GM18951 (cell line): Measurements from ENCODE around the gene ARAP3.
"Not testable (repeated sequence)": the region's sequence is repeated elsewhere in the genome, so short reads cannot be mapped to it uniquely, and the experiment has no call there.

Experiments
- POLR2A ChIP-seq: IDR thresholded peaks from 4 replicates; pipeline ENCODE4 v1.6.1; 2011; ENCODE audit warnings: mild to moderate bottlenecking; ENCODE audit not compliant: insufficient read length, insufficient read depth; ENCODE audit errors: extremely low read depth
- in situ Hi-C: fragments of 300-500 bp; cut with MboI; formaldehyde crosslinking; loops from one replicate; pipeline ENCODE4 v1.12.0; 2022; ENCODE audit warnings: low sequenced_read_pairs, mixed read lengths, inconsistent platforms; ENCODE audit not compliant: unreplicated experiment

Gene ARAP3, protein sequence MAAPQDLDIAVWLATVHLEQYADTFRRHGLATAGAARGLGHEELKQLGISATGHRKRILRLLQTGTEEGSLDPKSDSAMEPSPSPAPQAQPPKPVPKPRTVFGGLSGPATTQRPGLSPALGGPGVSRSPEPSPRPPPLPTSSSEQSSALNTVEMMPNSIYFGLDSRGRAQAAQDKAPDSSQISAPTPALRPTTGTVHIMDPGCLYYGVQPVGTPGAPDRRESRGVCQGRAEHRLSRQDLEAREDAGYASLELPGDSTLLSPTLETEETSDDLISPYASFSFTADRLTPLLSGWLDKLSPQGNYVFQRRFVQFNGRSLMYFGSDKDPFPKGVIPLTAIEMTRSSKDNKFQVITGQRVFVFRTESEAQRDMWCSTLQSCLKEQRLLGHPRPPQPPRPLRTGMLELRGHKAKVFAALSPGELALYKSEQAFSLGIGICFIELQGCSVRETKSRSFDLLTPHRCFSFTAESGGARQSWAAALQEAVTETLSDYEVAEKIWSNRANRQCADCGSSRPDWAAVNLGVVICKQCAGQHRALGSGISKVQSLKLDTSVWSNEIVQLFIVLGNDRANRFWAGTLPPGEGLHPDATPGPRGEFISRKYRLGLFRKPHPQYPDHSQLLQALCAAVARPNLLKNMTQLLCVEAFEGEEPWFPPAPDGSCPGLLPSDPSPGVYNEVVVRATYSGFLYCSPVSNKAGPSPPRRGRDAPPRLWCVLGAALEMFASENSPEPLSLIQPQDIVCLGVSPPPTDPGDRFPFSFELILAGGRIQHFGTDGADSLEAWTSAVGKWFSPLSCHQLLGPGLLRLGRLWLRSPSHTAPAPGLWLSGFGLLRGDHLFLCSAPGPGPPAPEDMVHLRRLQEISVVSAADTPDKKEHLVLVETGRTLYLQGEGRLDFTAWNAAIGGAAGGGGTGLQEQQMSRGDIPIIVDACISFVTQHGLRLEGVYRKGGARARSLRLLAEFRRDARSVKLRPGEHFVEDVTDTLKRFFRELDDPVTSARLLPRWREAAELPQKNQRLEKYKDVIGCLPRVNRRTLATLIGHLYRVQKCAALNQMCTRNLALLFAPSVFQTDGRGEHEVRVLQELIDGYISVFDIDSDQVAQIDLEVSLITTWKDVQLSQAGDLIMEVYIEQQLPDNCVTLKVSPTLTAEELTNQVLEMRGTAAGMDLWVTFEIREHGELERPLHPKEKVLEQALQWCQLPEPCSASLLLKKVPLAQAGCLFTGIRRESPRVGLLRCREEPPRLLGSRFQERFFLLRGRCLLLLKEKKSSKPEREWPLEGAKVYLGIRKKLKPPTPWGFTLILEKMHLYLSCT (N-terminal part only)

DNA sequence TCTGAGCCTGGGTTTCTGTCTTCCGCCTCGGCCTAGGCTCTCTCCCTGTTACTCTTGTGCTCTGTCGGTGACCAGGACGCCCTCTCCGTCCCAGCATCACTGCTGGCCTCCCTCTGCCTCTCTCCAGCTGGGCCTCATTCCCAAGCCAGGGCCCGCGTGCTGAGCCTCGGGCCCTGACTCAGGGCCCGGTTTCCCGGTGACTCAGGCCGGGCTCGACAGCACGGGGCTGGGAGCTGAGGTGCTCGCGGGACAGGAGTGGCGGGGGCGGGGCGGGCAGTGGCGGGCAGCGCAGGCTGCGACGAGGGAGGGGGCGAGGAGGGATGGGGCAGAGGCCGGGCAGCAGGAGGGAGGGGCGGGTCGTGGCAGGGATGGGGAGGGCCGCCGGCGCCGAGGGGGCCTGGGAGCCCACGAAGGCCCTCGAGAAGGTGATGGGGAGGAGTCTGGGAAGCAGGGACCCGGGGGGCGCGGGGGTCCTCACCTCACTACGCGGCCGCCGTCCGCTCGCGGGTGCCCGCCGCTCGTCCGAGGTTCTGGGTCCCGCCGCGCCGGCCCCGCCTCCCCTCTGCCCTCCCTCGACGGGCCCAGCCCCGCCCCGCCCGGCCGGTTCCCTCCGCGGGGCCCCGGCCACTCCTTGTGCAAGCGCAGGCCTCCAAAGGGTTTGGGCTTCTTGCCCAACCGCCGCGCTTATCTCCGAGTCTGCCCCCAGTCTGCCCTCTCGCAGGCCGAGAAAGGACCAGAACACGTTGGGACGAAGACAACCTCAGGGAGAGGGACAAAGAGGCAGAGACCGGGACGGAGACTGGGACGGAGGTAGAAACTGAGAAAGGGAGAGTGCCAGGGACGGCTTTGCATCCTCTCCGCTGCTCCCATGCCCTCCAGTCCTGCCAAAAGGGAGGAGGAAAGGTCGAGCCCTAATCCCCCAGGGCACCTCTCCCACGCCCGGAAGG, at the start of gene ARAP3:
TSS of gene ARAP3 (minus strand) at position 536 of the 947 bp plus-strand sequence. CDS start 1,744 bp downstream, outside the sequence.
- in situ Hi-C loops = loop anchor here (25.0 kb wide), 1 partner anchor 455 kb away; no protein-coding TSS in a partner anchor

DNA sequence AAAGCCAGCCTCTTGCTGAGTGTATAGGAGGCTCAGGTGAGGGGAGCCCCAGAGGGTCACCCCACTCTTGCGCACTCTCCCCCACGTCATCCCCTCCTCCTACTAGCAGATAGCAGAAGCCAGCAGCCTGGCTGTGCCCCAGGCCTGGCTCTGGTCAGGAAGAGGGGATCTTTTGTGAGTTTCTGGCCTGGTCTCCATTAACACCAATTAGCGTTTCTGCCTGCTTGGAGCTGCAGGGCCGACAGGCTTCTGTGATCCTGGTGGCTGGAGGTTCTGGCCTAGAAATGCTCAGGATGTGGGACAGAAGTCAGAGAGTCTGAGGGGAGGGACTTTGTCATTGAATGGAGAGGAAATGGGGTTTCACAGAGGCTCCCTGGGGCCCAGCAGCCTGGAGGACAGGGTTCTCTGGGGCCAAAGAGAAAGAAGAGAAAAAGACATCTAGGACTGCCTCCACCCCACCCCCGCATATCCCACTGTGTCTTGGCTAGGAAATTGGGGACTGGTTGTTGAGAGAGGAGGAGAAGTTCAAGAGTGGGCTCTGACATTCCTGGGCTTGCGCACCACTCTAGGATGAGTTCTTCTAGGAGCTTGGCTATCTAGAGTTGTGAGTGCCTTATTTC, 47.5 kb upstream of the ARAP3 start:
- in situ Hi-C loops = no loop called here
- no peak for TF ChIP-seq POLR2A

More for the DNA sequence above, at the start of gene ARAP3:
- TF ChIP-seq POLR2A = no peak

DNA sequence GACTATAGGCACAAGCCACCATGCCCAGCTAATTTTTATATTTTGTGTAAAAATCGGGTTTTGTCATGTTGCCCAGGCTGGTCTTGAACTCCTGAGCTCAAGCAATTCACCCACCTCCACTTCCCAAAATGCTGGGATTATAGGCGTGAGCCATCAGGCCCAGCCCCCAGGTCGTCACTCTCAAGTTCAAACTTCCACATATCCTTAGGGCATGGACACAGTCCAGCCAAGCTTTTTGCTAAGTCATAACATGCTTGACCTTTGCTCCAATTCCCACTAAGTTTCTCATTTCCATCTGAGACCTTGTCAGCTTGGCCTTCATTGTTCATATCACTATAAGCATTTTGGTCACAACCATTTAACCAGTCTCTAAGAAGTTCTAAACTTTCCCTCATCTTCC, 43.9 kb upstream of the ARAP3 start:
- in situ Hi-C loops = no loop called here
- TF ChIP-seq POLR2A = no peak

DNA sequence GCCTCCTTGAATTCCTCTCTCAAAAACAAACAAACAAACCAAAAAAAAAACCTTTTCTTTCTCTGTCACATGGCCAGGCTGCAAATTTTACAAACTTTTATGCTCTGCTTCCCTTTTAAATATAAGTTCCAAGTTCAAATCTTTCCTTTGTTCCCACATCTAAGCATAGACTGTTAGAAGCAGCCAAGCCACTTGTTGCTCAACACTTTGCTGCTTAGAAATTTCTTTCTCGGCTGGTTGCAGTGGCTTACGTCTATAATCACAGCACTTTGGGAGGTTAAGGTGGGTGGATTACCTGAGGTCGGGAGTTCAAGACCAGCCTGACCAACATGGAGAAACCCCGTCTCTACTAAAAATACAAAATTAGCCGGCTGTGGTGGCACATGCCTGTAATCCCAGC, 43.1 kb upstream of the ARAP3 start:
- in situ Hi-C loops = not testable (repeated sequence)

DNA sequence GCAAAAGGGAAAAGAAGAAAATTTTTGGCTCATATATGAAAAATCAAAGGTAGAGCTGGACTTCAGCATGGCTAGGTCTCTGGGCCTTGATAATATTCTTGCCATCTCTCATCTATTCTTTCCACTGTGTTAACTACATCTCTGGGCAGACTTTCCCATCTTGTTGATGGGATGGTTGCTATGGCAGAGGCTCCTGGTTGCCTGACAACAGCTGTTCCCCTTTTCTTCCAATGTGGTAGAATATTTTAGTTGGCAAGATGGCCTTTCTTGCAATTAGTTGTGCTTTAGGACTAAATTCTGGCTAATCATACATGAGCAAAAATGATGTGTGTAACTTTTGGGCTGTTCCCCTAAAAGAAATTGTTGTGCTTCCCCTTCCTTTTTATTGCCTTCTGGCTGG, 40.2 kb upstream of the ARAP3 start:
- in situ Hi-C loops = no loop called here
- no peak for TF ChIP-seq POLR2A

DNA sequence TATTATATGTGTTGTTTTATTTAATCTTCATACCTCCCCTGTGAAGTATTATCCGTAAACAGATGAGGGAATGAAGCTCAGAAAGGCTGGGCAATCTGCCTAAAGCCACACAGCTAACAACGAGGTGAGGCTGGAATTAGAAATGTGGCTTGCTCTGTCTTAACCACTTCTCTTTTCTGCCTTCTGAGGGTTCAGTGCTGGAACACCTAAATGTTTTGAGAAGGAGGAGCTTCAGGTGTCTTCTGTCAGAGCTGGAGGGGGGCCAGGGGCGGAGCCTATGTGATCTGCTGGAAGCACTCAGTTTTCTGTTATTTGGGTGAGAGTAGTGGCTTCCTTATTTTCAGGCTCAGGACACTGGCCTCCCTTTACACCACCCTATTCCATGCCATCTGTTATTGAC, 35.0 kb upstream of the ARAP3 start:
- no peak for TF ChIP-seq POLR2A
- in situ Hi-C loops = no loop called here

DNA sequence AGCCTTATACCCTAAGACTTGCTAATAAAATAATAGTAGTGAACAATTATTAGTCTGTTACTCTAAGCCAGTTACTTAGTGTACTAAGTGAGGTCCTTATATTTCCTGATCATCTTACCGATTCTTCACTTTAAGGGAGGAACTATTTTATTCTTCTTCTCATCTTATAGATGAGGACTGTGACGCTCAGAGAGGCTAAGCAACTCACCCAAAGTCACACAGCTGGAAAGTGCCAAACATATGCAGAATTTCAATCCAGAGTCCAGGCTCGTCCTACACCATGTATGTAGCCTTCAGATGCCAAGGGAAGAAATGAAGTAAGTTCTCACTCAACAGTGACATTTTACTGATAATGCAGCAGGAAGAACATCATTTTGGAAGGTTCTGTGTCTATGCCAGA, 34.4 kb upstream of the ARAP3 start:
- in situ Hi-C loops = no loop called here
- no peak for TF ChIP-seq POLR2A

DNA sequence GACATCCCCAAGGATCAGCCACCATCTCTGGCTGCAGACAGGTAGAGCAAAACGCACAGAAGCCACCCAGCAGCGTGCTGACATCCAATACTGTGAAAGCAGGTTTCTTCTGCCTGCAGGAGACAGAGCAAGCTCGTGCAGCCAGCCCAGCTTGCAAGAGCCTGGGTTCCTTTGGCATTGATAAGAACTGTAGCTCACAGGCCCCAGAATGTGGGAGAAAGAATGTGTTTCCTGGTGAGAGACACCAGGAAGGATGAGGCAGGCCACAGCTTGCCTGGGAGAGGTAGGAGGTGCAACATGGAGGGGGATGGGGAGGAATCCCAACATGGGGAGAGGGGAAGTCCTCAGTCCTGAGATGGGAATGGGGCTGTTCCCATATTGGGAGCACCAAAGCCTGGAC, 34.0 kb upstream of the ARAP3 start:
- no peak for TF ChIP-seq POLR2A
- in situ Hi-C loops = no loop called here

DNA sequence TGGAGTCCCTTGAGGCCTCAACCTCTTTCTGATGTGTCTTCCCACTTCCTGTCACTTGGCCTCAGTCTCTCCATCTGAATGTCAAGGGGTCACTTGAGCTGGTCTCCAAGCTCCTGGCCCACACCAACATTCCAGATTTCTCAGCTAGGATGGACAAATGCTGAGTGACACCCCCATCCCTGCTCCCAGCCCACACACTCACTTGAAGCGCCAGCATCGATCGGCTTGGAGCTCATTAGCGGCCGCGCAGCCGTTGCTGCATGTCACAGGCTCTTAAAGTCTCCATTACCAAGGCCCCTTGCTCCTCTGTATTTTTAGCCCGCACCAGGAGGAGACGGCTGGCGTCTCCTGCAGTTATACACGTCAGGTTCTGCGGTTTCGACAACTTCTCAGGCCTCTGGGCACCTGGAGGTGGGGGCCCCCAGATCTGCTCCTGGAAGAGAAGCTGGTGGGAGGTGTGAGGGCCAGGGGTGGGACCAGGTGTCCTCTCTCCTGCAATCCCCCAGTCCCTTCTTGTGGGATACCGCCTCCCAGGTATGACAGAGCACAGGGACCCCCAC, 33.4 kb upstream of the ARAP3 start:
- in situ Hi-C loops = no loop called here
- TF ChIP-seq POLR2A = no peak

DNA sequence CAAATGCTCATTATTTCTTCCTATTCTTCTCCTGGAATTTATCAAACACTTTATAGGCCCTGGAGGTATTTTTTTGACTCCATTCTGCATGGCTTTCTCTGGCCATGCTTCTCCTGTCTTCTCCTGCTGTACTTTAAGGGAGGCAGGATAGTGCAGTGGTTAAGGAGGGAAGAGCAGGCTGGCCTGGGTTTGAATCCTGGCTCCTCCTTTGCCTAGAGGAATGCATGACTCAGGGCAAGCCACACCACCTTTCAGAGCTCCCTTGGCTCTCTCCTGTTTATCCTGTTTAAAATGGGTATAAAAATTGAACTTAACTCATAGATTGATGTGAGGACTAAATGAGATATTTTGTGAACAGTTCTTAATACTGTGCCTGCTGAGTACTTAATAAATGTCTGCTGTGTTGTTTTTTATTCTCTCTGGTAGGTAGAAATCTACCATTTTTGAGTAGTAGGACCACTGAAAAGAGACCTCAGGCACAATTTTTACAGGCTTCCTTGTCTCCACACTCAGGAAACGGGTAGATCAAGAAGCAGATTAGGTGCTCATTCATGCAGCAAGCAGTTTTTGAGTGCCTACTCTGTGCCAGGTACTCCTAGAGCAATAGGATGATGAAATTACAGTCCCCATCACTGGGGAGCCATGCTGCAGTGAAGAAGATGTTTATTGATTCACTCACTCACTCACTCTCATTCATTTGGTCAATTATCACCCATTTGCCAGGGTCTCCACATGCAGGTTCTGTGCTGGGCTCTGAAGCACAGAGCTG, 32.7 kb upstream of the ARAP3 start:
- no peak for TF ChIP-seq POLR2A
- in situ Hi-C loops = no loop called here
